A549 (cell line): ENCODE measurements around the gene HIPK1. TPM values are rescaled to one million over a fixed set of nuclear protein-coding genes. Genes with fewer than 3 reads are reported as not detected.

Experiments
- ATAC-seq, 2 experiments: fragments of 200-7000 bp in 1 of 2; fragments of >200 bp in 1 of 2; cut with Nextera tagmentation in 1 of 2; cut with Tn5 transposase in 1 of 2; 3 replicates each; pipeline versions ENCODE4 v1.8.0 to v1.9.1; 2018 to 2020; ENCODE audit warnings: mild to moderate bottlenecking in 1 of 2, moderate library complexity in 1 of 2
- CTCF ChIA-PET: fragments of 300-600 bp; sonication (Branson Sonifier 250); formaldehyde crosslinking; extraction: SDS; loops from one replicate; lab custom pipeline; 2021; ENCODE audit warnings: antibody characterized with exemption, inconsistent platforms; lab: Yijun Ruan, JAX
- POLR2A ChIA-PET: fragments of 350-600 bp; formaldehyde crosslinking; extraction: SDS; loops from one replicate; lab custom pipeline; 2021; ENCODE audit warnings: antibody characterized with exemption, inconsistent platforms; lab: Yijun Ruan, JAX
- DNase-seq, 2 experiments: peaks; one replicate each; pipeline versions ENCODE4 v3.0.0 to v3.0.0-alpha.2; 2011 to 2016; ENCODE audit warnings: low read depth in 1 of 2, low spot score in 1 of 2
- FAIRE-seq: peaks from 2 replicates; lab custom pipeline; 2011; peaks lifted over from hg19 to GRCh38; lab: Jason Lieb, UNC
- H3K27ac ChIP-seq, 2 experiments: fragments of >200 bp; sonication (Bioruptor Twin); formaldehyde crosslinking; 3 replicates each; pipeline ENCODE4 v1.5.1; 2016 to 2017
- H3K4me1 ChIP-seq: fragments of >200 bp; sonication (Bioruptor Twin); formaldehyde crosslinking; 3 replicates; pipeline ENCODE4 v1.6.1; 2016
- H3K4me2 ChIP-seq: fragments of >200 bp; sonication (Bioruptor Twin); formaldehyde crosslinking; 3 replicates; pipeline ENCODE4 v1.6.1; 2016
- H3K4me3 ChIP-seq: fragments of >200 bp; sonication (Bioruptor Twin); formaldehyde crosslinking; 3 replicates; pipeline ENCODE4 v1.5.1; 2016
- H3K9me3 ChIP-seq: fragments of >200 bp; sonication (Bioruptor Twin); formaldehyde crosslinking; 3 replicates; pipeline ENCODE4 v1.6.1; 2016
- ATOH8 ChIP-seq: fragments of 250-450 bp; sonication (Bioruptor Pico); IDR thresholded peaks from 2 replicates; pipeline ENCODE4 v1.5.0; 2020; ENCODE audit warnings: low read depth, mild to moderate bottlenecking, moderate library complexity
- CBX8 ChIP-seq: fragments of 200-600 bp; sonication (generic); IDR thresholded peaks from 2 replicates; pipeline ENCODE4 v1.6.1; 2016
- CEBPB ChIP-seq, 2 experiments: fragments of >200 bp in 1 of 2; sonication (Bioruptor Twin) in 1 of 2; formaldehyde crosslinking in 1 of 2; IDR thresholded peaks; 2 replicates each; pipeline ENCODE4 v1.6.1; 2012 to 2016
- E2F6 ChIP-seq: IDR thresholded peaks from 2 replicates; pipeline ENCODE4 v1.6.1; 2012; ENCODE audit warnings: low read depth, borderline replicate concordance
- EHMT2 ChIP-seq: fragments of 200-600 bp; sonication (generic); IDR thresholded peaks from 2 replicates; pipeline ENCODE4 v1.6.1; 2016; ENCODE audit warnings: antibody characterized with exemption, low read depth, mild to moderate bottlenecking, moderate library complexity
- FOXS1 ChIP-seq: fragments of 250-450 bp; sonication (Bioruptor Pico); IDR thresholded peaks from 2 replicates; pipeline ENCODE4 v1.5.0; 2020; ENCODE audit warnings: mild to moderate bottlenecking, moderate library complexity
- HOXB13 ChIP-seq: fragments of 250-450 bp; sonication (Bioruptor Pico); IDR thresholded peaks from 2 replicates; pipeline ENCODE4 v1.5.0; 2020; ENCODE audit warnings: low read depth, mild to moderate bottlenecking, moderate library complexity
- JUNB ChIP-seq: fragments of >200 bp; sonication (Bioruptor Twin); formaldehyde crosslinking; IDR thresholded peaks from 2 replicates; pipeline ENCODE4 v1.6.1; 2016
- MAFK ChIP-seq: fragments of 450-650 bp; IDR thresholded peaks from 2 replicates; pipeline ENCODE4 v1.6.1; 2014; ENCODE audit not compliant: partially characterized antibody
- NFE2L2 ChIP-seq: fragments of 150-350 bp; conservative IDR thresholded peaks from 2 replicates; pipeline ENCODE4 v1.6.1; 2014; ENCODE audit warnings: low read length
- NPAS2 ChIP-seq: fragments of 250-450 bp; sonication (Bioruptor Pico); IDR thresholded peaks from 2 replicates; pipeline ENCODE4 v1.8.0; 2022; ENCODE audit warnings: mild to moderate bottlenecking, moderate library complexity, borderline replicate concordance
- POLR2A ChIP-seq: IDR thresholded peaks from 2 replicates; pipeline ENCODE4 v1.6.1; 2012; ENCODE audit warnings: mild to moderate bottlenecking, low read length
- RARB ChIP-seq: fragments of 250-450 bp; sonication (Bioruptor Pico); IDR thresholded peaks from 2 replicates; pipeline ENCODE4 v1.8.0; 2021; ENCODE audit warnings: mild to moderate bottlenecking, moderate library complexity
- REST ChIP-seq: fragments of 200-600 bp; sonication (generic); IDR thresholded peaks from 2 replicates; pipeline ENCODE4 v1.6.1; 2016; ENCODE audit warnings: antibody characterized with exemption, mild to moderate bottlenecking, moderate library complexity
- RNF2 ChIP-seq: fragments of 200-600 bp; sonication (generic); IDR thresholded peaks from 2 replicates; pipeline ENCODE4 v1.6.1; 2016; ENCODE audit warnings: low read depth, mild to moderate bottlenecking, antibody characterized with exemption, moderate library complexity, borderline replicate concordance
- SMC3 ChIP-seq: fragments of >200 bp; sonication (Bioruptor Twin); formaldehyde crosslinking; IDR thresholded peaks from 3 replicates; pipeline ENCODE4 v1.6.1; 2018; ENCODE audit warnings: inconsistent platforms
- WGBS: methylation state at CpG from one replicate; pipeline ENCODE4 v1.1.6; 2017; ENCODE audit errors: missing lambda C conversion rate; 5-methylcytosine and 5-hydroxymethylcytosine counted together
- polyA plus RNA-seq, 4 experiments: library from polyadenylated mRNA; depleted of rRNA in 3 of 4; stranded (reverse); fragments of >200 nt; fragmentation: RNase III in 1 of 4; extraction: RNeasy Plus Mini Kit Qiagen cat#74134 plus additional on column Dnase treatment in 1 of 4; gene quantifications; 2 replicates in 3 of 4; 3 replicates in 1 of 4; pipeline ENCODE4 v1.2.3, GENCODE V29; 2011 to 2017
- TF ChIP-seq, protein P1 (sequence below): fragments of >200 bp; sonication (Bioruptor Twin); formaldehyde crosslinking; IDR thresholded peaks from 3 replicates; pipeline ENCODE4 v1.5.1; 2016
- TF ChIP-seq, protein P2 (sequence below): fragments of >200 bp; sonication (Bioruptor Twin); formaldehyde crosslinking; IDR thresholded peaks from 2 replicates; pipeline ENCODE4 v1.6.1; 2016
- TF ChIP-seq, protein P3 (sequence below): IDR thresholded peaks from 2 replicates; pipeline ENCODE4 v1.6.1; 2012
- TF ChIP-seq, protein P4 (sequence below): IDR thresholded peaks from 2 replicates; pipeline ENCODE4 v1.6.1; 2012

HIPK1 gene
- polyA plus RNA-seq, 2 of the 4 experiments (the other 2 are of a cell fraction): 11.3 to 27.4 TPM

DNA sequence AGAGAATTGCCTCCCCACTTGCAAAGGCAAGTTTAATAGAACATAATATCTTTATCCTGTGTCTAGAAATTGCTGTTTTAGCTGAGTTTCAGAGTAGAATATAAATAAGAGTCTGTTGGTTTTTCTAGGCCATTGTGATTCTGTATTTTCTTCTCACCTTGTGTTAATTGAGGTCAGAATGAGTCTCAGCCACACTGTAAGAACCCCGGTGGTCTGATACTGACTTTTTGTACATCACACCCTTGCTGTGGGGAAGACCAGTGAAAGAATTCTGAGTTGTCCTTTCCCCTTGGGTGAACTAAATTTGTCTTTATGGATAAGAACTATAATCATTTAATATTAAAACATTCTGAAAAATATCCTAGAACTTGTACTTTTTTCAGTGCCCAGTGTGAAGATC is 6.8 kb downstream of the HIPK1 start:
- DNase-seq: no peak
- H3K4me1 ChIP-seq: peaks cover 9% of the 10 kb centered on the region
- no peak overlapping the region for H3K27ac ChIP-seq
- no peak overlapping the region for H3K4me2 ChIP-seq
- no peak for ATAC-seq
- ChIA-PET POLR2A (no interaction called here), CTCF (no interaction called here)
- no peak overlapping the region for H3K4me3 ChIP-seq
- TF ChIP-seq RARB (CRISPR knock-in tag) (no peak), RNF2 (no peak), SMC3 (no peak), E2F6 (no peak)
- 95% methylated on average over 1 of the region's 1 CpG for WGBS
- H3K9me3 ChIP-seq: no peaks in the 10 kb centered on the region
- FAIRE-seq: no peak

GRCh38 chr1:113937146-113937545 is 8.0 kb downstream of the HIPK1 start:
- POLR2A ChIA-PET: no interaction called here
- 41% methylated on average over 1 of the region's 1 CpG for WGBS
- DNase-seq (no peak), FAIRE-seq (no peak), ATAC-seq (no peak)
- no peaks in the 10 kb centered on the region for H3K4me1 ChIP-seq
- CTCF ChIA-PET: no interaction called here
- no peaks in the 10 kb centered on the region for H3K9me3 ChIP-seq
- no peak for TF ChIP-seq EHMT2
- no peak for TF ChIP-seq HOXB13
- TF ChIP-seq, protein P1, sequence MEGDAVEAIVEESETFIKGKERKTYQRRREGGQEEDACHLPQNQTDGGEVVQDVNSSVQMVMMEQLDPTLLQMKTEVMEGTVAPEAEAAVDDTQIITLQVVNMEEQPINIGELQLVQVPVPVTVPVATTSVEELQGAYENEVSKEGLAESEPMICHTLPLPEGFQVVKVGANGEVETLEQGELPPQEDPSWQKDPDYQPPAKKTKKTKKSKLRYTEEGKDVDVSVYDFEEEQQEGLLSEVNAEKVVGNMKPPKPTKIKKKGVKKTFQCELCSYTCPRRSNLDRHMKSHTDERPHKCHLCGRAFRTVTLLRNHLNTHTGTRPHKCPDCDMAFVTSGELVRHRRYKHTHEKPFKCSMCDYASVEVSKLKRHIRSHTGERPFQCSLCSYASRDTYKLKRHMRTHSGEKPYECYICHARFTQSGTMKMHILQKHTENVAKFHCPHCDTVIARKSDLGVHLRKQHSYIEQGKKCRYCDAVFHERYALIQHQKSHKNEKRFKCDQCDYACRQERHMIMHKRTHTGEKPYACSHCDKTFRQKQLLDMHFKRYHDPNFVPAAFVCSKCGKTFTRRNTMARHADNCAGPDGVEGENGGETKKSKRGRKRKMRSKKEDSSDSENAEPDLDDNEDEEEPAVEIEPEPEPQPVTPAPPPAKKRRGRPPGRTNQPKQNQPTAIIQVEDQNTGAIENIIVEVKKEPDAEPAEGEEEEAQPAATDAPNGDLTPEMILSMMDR: no peak
- no peak for TF ChIP-seq POLR2A
- no peak for TF ChIP-seq REST
- no peak for TF ChIP-seq FOXS1
- TF ChIP-seq NFE2L2: no peak
- TF ChIP-seq JUNB: no peak
- no peak for TF ChIP-seq NPAS2 (CRISPR knock-in tag)
- TF ChIP-seq CBX8: no peak
- TF ChIP-seq, protein P2, sequence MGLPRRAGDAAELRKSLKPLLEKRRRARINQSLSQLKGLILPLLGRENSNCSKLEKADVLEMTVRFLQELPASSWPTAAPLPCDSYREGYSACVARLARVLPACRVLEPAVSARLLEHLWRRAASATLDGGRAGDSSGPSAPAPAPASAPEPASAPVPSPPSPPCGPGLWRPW: no peak
- no peak overlapping the region for H3K4me2 ChIP-seq
- H3K4me3 ChIP-seq: no peak overlapping the region
- no peak overlapping the region for H3K27ac ChIP-seq

DNA sequence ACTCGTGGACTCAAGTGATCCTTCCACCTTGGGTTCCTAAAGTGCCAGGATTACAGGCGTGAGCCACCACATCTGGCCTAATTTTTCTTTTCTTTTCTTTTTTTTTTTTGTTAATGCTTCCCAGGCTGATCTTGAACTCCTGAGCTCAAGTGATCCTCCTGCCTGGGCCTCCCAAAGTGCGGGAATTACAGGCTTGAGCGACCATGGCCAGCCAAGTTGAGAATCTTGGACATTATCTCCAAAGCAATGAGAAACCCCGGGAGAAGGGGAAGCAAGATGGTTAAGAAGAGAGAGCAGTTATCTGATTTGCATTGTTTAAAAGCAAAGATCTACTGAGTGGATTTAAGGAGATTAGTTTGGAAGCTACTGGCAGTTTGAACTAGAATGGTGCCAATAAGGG is 9.1 kb downstream of the HIPK1 start:
- Histone ChIP-seq H3K4me3 (no peak overlapping the region), H3K4me1 (no peaks in the 10 kb centered on the region), H3K4me2 (no peak overlapping the region), H3K27ac (no peak overlapping the region), H3K9me3 (no peaks in the 10 kb centered on the region)
- POLR2A ChIA-PET: no interaction called here
- no peak for ATAC-seq
- CTCF ChIA-PET: interaction anchor here (1.1 kb wide), 1 partner anchor 33 kb away, joined by 3 read pairs; the partner anchor contains the start of gene DCLRE1B
- no peak for DNase-seq
- no peak for FAIRE-seq
- 80% methylated on average over 5 of the region's 5 CpGs for WGBS
- TF ChIP-seq, protein P3, sequence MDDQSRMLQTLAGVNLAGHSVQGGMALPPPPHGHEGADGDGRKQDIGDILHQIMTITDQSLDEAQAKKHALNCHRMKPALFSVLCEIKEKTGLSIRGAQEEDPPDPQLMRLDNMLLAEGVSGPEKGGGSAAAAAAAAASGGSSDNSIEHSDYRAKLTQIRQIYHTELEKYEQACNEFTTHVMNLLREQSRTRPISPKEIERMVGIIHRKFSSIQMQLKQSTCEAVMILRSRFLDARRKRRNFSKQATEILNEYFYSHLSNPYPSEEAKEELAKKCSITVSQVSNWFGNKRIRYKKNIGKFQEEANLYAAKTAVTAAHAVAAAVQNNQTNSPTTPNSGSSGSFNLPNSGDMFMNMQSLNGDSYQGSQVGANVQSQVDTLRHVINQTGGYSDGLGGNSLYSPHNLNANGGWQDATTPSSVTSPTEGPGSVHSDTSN: no peak
- TF ChIP-seq E2F6 (no peak), CEBPB (IDR thresholded peaks at IDR 0.05) (no peak), ATOH8 (CRISPR knock-in tag) (no peak), REST (no peak), MAFK (no peak)
- TF ChIP-seq, protein P4, sequence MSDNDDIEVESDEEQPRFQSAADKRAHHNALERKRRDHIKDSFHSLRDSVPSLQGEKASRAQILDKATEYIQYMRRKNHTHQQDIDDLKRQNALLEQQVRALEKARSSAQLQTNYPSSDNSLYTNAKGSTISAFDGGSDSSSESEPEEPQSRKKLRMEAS: no peak
- TF ChIP-seq, all 56 proteins: peak for 0
